HK-2 (cell line): ENCODE results near the gene UPF3B.
"Not testable (repeated sequence)": the region's sequence is repeated elsewhere in the genome, so short reads cannot be mapped to it uniquely, and the experiment has no call there.

Experiments used
- DNase-seq: peaks from one replicate; pipeline ENCODE4 v3.0.0-alpha.2; 2018; ENCODE audit not compliant: unreplicated experiment

UPF3B gene

GRCh38 chrX:119852382-119853353 is at the start of gene UPF3B:
UPF3B (minus strand) TSS chrX:119852963; CDS start chrX:119852928, 35 bp downstream.
- DNase-seq = peak; percentile 96

GRCh38 chrX:119900976-119901375 is 48.2 kb upstream of the UPF3B start:
- DNase-seq = no peak

GRCh38 chrX:119899125-119899524 is 46.4 kb upstream of the UPF3B start:
- DNase-seq = no peak

- DNase-seq = no peak
Observed at GRCh38 chrX:119895843-119896326, 43.1 kb upstream of the UPF3B start, which contains the start of gene AKAP14. AKAP14 (plus strand) TSS chrX:119895893; CDS start chrX:119903224, 7,331 bp downstream.

- DNase-seq = not testable (repeated sequence)
Observed at GRCh38 chrX:119891961-119892692, 39.4 kb upstream of the UPF3B start.

- DNase-seq = not testable (repeated sequence)
Observed at GRCh38 chrX:119890626-119891025, 37.9 kb upstream of the UPF3B start.

- no peak for DNase-seq
Observed at GRCh38 chrX:119887721-119888425, 35.1 kb upstream of the UPF3B start.

GRCh38 chrX:119885554-119886428 is 33.0 kb upstream of the UPF3B start:
- no peak for DNase-seq

- DNase-seq = peak; percentile 22
Observed at GRCh38 chrX:119880552-119881437, 28.0 kb upstream of the UPF3B start.

GRCh38 chrX:119880076-119880475 is 27.3 kb upstream of the UPF3B start:
- no peak for DNase-seq

GRCh38 chrX:119878740-119879139 is 26.0 kb upstream of the UPF3B start:
- no peak for DNase-seq

GRCh38 chrX:119871599-119872395 is 19.0 kb upstream of the UPF3B start, which contains the start of the genes NDUFA1 and RNF113A:
NDUFA1 (plus strand) TSS chrX:119871832; CDS start chrX:119871912, 80 bp downstream.
RNF113A (minus strand) TSS chrX:119871733; CDS start chrX:119871613, 120 bp downstream.
- peak; percentile 82 for DNase-seq

- DNase-seq = no peak
Observed at GRCh38 chrX:119871245-119871598, 18.5 kb upstream of the UPF3B start.

GRCh38 chrX:119870626-119871131 is 17.9 kb upstream of the UPF3B start:
- peak; percentile 24 for DNase-seq

- DNase-seq = peak; percentile 17
Observed at GRCh38 chrX:119853444-119853843, 681 bp upstream of the UPF3B start.

- no peak for DNase-seq
Observed at GRCh38 chrX:119833905-119834304, 18.9 kb downstream of the UPF3B start.

- DNase-seq = peak; percentile 27
Observed at GRCh38 chrX:119828446-119828845, 24.3 kb downstream of the UPF3B start.

- DNase-seq = no peak
Observed at GRCh38 chrX:119826399-119826959, 26.3 kb downstream of the UPF3B start.
